Measurements from ENCODE around the gene VAT1. TPM values are rescaled to one million over a fixed set of nuclear protein-coding genes. Genes with fewer than 3 reads are reported as not detected.

The VAT1 gene
- total and polyA plus RNA-seq, 2 of the 13 experiments (the other 11 are each of a cell fraction or from before 2014, with no cell fraction given): 143 to 205 TPM

- TF ChIP-seq POGZ (CRISPR knock-in tag; IDR thresholded peaks at IDR 0.05) (peak; percentile 94), KIAA2018 (CRISPR knock-in tag; IDR thresholded peaks at IDR 0.05; ENCODE audit: borderline replicate concordance) (no peak), ZSCAN5A (CRISPR knock-in tag; IDR thresholded peaks at IDR 0.05; ENCODE audit: borderline replicate concordance) (peak; percentile 89; the same call in 1 of the 2 replicates), ZC3H13 (CRISPR knock-in tag; IDR thresholded peaks at IDR 0.05) (peak; percentile 62), TP53 (CRISPR knock-in tag; conservative IDR thresholded peaks at IDR 0.05) (peak; percentile 94), BRCA1 (CRISPR knock-in tag; IDR thresholded peaks at IDR 0.05) (peak; percentile 96; the same call in 1 of the 2 replicates), NCOA5 (CRISPR knock-in tag; IDR thresholded peaks at IDR 0.05) (no peak), ZNF691 (CRISPR knock-in tag; IDR thresholded peaks at IDR 0.05; ENCODE audit: borderline replicate concordance, low read depth) (peak; percentile 99), TGIF2 (CRISPR knock-in tag; IDR thresholded peaks at IDR 0.05) (peak; percentile 68), E2F1 (CRISPR knock-in tag; IDR thresholded peaks at IDR 0.05) (peak; percentile 96), MLXIP (CRISPR knock-in tag; IDR thresholded peaks at IDR 0.05; ENCODE audit: borderline replicate concordance) (no peak), ATM (IDR thresholded peaks at IDR 0.05; ENCODE audit: borderline replicate concordance) (no peak), PHF8 (CRISPR knock-in tag; IDR thresholded peaks at IDR 0.05) (peak; percentile 93)
Observed at GRCh38 chr17:42997984-42998938, 23.9 kb downstream of the VAT1 start, which contains the start of gene RPL27 (continued).
